ENCODE measurements around the gene DYNLT1.
"Not testable (repeated sequence)": the region's sequence is repeated elsewhere in the genome, so short reads cannot be mapped to it uniquely, and the experiment has no call there.

Gene DYNLT1

GRCh38 chr6:158662954-158663624 is 18.5 kb upstream of the DYNLT1 start:
- no peak for DNase-seq

GRCh38 chr6:158662607-158662953 is 18.0 kb upstream of the DYNLT1 start:
- no peak for DNase-seq

- no peak for DNase-seq
Observed at GRCh38 chr6:158661156-158661685, 16.7 kb upstream of the DYNLT1 start.

DNA sequence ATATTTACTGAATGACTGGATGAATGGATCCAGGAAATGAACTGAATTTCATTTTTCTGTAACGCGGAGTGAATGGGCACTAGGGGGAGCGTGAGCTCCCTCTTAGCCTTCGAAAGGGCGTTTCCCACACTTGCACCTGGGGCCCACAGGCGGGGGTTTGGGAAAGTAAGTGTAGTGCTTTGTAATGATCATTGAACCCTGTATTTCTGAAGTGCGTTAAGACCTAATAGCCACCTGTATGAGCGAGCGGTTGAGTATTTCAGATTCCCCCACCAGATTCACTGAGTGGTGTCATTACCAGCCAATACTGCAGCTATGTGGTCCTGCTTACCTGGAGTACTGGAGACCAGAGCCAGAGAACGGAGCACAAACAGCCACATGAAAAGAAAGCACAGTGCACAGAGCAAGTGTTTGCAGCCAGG is 15.8 kb upstream of the DYNLT1 start:
- peak; percentile 51 for DNase-seq

DNA sequence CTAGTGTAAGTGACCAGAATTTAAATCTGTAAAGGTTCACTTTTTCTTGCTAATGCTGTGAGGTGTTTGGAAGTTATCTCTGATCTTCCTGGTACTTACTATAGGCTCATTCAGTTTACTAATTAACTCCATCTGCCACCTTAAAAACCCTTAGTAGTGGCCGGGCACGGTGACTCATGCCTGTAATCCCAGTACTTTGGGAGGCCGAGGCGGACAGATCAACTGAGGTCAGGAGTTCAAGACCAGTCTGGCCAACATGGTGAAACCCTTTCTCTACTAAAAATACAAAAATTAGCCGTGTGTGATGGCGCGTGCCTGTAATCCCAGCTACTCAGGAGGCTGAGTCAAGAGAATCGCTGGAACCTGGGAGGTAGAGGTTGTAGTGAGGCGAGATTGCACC is 12.4 kb upstream of the DYNLT1 start:
- not testable (repeated sequence) for DNase-seq

- no peak for DNase-seq
Observed at GRCh38 chr6:158655569-158656450, 11.3 kb upstream of the DYNLT1 start.

GRCh38 chr6:158654960-158655489 is 10.5 kb upstream of the DYNLT1 start:
- DNase-seq, result peak; percentile 29

- no peak for DNase-seq
Observed at GRCh38 chr6:158654498-158654897, 10.0 kb upstream of the DYNLT1 start.

- peak; percentile 95 for DNase-seq
Observed at GRCh38 chr6:158653577-158654354, 9.2 kb upstream of the DYNLT1 start.

DNA sequence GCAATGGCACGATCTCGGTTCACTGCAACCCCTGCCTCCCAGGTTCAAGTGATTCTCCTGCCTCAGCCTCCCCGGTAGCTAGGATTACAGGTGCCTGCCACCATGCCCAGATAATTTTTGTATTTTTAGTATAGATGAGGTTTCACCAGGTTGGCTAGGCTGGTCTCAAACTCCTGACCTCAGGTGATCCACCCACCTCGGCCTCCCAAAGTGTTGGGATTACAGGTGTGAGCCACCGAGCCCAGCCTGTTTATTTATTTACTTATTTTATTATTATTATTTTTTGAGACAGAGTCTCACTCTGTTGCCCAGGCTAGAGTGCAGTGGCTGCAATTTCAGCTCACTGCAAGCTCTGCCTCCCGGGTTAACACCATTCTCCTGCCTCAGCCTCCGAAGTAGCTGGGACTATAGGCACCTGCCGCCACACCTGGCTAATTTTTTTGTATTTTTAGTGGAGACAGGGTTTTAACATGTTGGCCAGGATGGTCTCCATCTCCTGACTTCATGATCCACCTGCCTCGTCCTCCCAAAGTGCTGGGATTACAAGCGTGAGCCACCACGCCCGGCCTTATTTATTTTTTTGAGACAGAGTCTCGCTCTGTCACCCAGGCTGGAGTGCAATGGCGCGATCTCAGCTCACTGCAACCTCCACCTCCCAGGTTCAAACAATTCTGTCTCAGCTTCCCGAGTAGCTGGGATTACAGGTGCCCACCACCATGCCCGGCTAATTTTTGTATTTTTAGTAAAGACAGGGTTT is 7.6 kb upstream of the DYNLT1 start:
- DNase-seq, result not testable (repeated sequence)

- DNase-seq, result peak; percentile 92
Observed at GRCh38 chr6:158649289-158650143, 5.0 kb upstream of the DYNLT1 start, which contains the start of gene SYTL3. Gene SYTL3, plus strand, starts transcription at chr6:158650054. Its CDS starts 13,215 bp downstream, at chr6:158663269.

DNA sequence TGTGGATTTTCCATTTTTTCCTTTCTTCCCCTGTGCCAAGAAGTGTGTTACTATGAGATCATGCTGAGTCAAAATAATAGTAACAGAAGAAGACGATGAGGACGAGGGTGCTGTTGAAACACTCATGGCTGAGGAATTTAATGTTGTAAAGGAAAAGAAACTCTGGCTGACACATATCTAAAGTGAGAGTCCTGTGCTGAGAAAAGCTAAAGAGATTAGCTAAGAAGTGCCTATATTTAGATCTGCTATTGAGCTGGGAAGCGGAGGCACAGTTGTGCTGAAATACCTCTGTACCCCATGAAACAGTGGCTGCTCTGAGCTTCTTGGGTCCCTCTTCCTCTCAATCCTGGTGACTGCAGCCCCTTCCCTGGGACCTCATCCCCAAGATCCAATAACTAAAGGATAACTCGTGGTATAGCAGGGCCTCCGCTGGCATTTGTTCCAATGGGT is 4.2 kb upstream of the DYNLT1 start:
- DNase-seq, result peak; percentile 85

DNA sequence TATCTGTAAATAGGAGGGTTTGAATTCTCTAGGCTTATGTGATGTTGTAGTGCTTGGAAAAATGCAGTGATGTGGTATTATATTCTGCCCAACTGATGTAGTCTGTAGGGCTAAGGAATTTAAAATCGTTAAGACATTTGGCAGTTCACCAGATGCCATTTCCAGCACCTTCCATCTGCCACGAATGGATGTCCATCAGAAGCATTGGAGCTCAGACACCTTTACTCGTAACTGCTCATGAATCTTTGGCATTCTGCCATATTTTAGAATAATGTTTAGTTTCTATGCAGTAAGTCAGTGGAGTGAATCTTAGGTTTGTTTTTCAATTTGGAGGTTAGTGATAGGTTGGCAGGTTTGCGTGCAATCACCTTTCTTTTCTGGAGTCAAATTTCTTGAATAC is 3.0 kb upstream of the DYNLT1 start:
- DNase-seq, result no peak

- no peak for DNase-seq
Observed at GRCh38 chr6:158646023-158646910, 1.7 kb upstream of the DYNLT1 start.

- peak; percentile 72 for DNase-seq
Observed at GRCh38 chr6:158645064-158646022, 800 bp upstream of the DYNLT1 start.

GRCh38 chr6:158643836-158644230 is 710 bp downstream of the DYNLT1 start:
- DNase-seq, result no peak

- DNase-seq, result no peak
Observed at GRCh38 chr6:158642097-158642601, 2.4 kb downstream of the DYNLT1 start.

- peak; percentile 38 for DNase-seq
Observed at GRCh38 chr6:158640519-158640918, 4.0 kb downstream of the DYNLT1 start.
